Gastroesophageal sphincter (tissue), 3 donors: ENCODE results near the gene EPHA2.

Experiments
- POLR2A ChIP-seq, 2 donors: fragments of 450-650 bp; IDR thresholded peaks; one replicate each; pipeline ENCODE4 v1.6.1; 2017; ENCODE audit warnings: antibody characterized with exemption in 2 of 2, mild to moderate bottlenecking in 2 of 2, moderate library complexity in 1 of 2
- TF ChIP-seq, protein P1 (sequence below), 4 experiments: fragments of 200-600 bp in 2 of 4; fragments of 450-650 bp in 2 of 4; sonication (generic) in 1 of 4; IDR thresholded peaks; one replicate each; pipeline ENCODE4 v1.5.1; 2017 to 2019; ENCODE audit warnings: antibody characterized with exemption in 4 of 4, mild to moderate bottlenecking in 2 of 4, moderate library complexity in 2 of 4

DNA sequence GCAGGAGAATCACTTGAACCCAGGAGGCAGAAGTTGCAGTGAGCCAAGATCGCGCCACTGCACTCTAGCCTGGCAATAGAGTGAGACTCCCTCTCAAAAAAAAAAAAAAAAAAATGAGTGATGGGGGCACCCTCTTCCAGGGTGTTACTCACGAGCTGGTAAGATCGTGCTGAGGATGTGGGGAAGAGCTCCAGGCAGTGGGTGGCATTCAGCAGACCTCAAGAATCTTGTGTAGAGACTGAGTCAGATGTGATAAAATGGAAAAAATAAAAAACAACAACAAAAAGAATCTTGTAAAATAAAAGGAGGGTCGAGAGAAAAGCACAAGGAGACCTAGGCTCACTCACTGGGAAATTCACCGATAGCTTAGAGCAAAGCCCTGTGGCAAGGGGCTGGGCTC lies 38.5 kb downstream of the EPHA2 start:
- TF ChIP-seq POLR2A (IDR thresholded peaks at IDR 0.05), result no peak
- TF ChIP-seq, protein P1, sequence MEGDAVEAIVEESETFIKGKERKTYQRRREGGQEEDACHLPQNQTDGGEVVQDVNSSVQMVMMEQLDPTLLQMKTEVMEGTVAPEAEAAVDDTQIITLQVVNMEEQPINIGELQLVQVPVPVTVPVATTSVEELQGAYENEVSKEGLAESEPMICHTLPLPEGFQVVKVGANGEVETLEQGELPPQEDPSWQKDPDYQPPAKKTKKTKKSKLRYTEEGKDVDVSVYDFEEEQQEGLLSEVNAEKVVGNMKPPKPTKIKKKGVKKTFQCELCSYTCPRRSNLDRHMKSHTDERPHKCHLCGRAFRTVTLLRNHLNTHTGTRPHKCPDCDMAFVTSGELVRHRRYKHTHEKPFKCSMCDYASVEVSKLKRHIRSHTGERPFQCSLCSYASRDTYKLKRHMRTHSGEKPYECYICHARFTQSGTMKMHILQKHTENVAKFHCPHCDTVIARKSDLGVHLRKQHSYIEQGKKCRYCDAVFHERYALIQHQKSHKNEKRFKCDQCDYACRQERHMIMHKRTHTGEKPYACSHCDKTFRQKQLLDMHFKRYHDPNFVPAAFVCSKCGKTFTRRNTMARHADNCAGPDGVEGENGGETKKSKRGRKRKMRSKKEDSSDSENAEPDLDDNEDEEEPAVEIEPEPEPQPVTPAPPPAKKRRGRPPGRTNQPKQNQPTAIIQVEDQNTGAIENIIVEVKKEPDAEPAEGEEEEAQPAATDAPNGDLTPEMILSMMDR (IDR thresholded peaks at IDR 0.05), result no peak
